GM18861 (cell line): Measurements from ENCODE around the gene SLC1A4.
"Not testable (repeated sequence)": the region's sequence is repeated elsewhere in the genome, so short reads cannot be mapped to it uniquely, and the experiment has no call there.

ENCODE experiments used
- ATAC-seq: cut with Tn5 transposase; IDR thresholded peaks from one replicate; pipeline ENCODE4 v1.9.1; 2021; ENCODE audit not compliant: unreplicated experiment

SLC1A4 gene

DNA sequence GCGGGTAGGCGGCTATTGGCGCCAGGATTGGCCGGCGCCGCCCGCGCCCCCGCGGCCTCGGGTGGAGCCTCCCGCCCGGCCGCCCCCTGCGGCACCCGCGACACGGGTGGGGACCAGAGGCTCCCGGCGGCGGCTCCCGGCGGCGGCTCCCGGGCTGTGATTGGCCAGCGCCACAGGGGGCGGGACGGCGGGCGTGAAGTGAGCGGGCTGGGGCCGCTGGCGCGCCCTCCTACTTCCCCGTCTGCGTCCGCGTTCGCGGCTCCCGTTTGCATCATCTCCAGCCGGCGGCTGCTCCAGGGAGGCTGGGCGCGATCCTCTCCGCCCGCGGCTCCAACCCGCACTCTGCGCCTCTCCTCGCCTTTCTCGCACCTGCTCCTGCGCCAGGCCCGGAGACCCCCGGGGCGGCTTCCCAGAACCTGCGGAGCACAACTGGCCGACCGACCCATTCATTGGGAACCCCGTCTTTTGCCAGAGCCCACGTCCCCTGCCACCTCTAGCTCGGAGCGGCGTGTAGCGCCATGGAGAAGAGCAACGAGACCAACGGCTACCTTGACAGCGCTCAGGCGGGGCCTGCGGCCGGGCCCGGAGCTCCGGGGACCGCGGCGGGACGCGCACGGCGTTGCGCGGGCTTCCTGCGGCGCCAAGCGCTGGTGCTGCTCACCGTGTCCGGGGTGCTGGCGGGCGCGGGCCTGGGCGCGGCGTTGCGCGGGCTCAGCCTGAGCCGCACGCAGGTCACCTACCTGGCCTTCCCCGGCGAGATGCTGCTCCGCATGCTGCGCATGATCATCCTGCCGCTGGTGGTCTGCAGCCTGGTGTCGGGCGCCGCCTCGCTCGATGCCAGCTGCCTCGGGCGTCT, at the start of gene SLC1A4:
Gene SLC1A4, plus strand, starts transcription at position 274 of the 856 bp plus-strand sequence. Its CDS starts 245 bp downstream, at position 519.
- peak; percentile 34 for ATAC-seq

DNA sequence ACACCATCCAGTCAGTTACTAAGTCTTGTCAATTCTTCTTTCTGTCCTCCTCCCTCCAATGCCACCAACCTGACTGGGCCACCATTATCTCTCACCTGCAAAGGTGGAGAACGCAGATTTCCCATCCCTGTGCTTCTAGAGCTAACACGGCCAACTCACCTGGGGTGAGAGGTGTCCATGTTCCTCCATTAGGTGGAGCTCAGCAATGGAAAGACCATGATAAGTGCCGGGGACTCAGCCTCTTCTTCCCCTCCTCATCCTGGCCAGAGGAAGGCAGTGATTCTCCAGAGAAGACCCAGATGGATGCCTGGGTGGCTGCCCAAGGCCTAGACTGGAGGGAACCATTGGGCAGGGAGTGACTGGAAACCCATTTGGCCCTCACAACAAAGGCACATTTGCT, 48.1 kb upstream of the SLC1A4 start:
- ATAC-seq, result no peak

DNA sequence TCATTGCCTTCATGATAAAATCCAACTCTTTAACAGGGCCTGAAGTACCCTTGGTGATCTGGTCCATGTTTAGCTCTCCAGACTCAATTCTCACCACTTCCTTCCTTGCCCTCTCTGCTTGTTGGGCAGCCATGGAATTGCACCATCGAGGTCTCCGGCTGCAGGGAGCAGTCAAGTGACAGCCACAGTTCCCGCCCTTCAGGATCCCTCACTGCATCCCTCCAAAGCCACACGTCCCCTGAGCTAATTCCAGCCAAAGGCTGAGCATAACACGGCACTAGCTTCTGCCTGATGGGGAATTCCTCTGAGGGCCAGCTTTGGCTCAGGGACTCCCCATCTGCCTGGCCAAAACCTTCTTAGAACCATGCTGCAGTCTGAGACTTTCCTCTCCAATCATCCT, 47.4 kb upstream of the SLC1A4 start:
- ATAC-seq, result no peak

DNA sequence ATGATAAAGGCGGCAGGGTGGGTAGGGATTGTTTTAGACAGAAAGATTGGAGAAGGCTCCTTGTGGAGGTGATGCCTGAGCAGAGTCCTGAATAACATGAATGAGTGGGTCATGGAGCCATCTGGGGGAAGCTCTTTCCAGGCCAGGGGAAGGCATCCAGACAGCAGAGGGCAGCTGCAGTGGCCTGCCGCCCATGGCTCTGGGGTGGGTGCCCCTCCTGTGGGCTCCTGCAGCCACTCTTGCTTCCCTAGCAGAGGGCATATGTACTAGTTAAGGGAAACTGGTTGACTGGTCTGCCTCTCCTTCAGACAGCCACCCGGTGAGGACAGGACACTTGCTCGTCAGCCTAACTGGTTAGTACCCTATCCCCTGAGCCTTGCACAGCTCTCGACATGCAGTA, 46.5 kb upstream of the SLC1A4 start:
- no peak for ATAC-seq

DNA sequence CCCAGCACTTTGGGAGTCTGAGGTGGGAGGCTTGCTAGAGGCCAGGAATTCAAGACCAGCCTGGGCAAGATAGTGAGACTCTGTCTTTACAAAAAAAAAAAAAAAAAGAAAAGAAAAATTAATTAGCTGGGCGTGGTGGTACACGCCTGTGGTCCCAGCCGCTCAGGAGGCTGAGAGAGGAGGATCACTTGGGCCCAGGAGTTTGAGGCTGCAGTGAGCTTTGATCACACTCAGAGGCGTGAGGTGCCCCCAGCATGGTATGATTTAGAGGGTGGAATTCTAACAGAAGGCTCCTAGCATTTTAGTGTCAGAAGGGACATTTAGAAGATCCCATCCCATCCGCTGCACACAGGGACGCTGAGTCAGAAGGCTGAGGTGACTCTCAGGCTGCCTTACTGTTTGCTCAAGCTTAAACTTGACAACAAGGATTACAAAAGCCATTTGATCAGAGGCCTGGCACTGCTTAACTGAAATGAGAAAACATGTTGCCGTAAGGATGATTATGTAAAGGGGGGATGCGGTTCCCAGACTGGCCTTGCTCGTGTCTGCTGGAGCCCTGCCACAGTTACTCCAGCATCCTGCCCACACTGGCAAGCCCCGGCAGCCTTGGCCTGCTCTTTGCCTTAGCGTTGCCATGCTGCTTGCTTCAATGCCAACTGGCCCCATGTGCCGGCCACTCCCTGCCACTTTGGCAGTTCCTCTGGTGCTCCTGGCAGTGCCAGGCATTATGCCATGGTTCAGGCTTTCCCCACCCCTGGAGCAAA, 45.6 kb upstream of the SLC1A4 start:
- ATAC-seq, result no peak

DNA sequence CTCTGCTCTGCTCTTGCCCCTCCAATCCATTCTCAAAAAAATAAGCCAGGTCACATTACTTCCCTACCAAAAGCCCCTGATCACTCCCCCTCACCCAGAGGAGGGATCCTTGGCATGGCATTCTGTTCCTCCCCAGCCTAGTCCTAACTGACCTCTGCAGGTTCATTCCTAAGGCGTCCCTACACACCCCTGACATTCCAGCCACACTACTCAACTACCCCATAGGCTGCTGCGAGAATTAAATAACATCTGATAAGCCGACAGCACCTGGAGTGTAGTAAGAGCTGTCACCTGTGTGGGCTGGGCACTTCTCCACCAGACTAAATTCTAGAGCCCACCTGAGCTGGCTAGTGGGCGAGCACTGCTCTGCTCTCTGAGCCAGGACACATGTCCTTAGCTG, 44.7 kb upstream of the SLC1A4 start:
- no peak for ATAC-seq

DNA sequence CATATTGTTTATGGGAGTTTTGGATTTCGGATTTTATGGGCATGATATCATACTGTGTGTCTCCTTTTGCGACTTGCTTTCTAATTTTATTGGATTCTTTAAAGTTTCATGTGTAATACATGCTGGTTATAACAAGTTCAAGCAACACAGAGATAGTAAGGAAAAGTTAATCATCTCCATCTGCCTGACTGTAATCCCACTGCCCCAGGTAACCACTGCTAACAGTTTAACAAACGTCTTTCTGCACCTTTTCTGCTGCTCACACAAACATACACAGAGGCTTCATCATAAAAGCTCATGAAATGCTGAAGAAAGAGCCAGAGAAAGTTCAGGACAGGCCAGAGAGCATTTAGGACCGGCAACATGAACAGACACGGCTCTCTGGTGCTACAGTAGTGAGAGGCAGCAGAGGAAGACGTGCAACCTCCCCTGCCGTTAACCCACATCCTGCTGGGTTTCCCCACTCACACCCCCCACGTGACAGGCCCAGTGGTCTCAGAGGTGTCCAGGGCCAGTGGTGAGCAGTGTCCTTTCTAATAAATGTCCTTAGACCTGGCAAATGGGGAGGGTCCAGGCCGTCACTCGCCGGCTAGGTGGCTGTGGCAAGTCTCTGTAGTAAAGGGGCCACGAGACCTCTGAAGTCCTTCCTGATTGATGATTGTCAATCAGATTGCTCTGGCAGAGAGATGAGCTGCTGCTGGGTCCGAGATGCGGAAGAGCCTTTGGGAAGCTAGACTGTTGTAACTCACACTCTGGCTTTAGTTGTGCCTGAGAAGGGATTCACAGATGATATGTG, 43.0 kb upstream of the SLC1A4 start:
- peak; percentile 75 for ATAC-seq

DNA sequence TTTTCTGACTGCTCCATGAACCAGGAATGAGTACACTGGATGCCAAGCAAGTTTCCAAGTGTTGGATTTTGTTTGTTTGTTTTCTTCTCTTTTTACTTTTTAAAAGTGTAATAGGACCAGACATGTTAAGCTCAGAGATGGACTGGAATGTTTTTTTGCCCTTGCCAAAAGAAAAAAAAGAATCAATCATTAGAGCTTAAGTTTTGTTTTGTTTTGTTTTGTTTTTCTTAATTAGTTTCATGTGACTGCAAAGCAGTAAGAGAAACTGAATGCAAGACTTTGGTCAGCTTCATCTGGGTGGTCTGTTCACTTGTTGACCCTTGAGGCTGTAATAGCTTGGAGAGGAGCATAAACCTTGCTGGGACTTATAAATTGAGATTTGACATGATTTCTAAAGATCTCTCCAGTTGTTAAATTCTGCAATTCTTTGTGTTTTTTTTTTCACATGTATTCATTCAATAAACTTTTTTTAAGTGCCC, 42.4 kb upstream of the SLC1A4 start:
- ATAC-seq, result no peak

DNA sequence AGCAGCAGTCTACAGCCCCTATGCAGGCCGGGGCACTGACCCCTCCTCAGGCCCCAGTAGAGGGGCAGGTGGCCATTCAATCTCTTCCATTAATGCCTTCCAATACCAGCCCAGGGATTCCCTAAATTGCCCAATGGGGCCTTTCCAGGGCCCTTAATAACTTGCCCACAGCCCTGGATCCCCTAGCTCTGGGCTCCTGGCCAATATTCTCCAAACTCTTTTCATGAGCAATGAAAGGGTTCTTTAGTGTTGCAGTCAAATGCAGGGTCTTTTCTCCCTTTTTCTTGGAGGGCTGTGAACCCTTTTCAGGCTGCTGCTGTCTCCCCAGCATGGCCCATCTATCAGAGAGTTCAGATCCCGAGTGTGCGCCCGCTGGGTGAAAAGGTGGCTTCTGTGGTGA, 41.3 kb upstream of the SLC1A4 start:
- ATAC-seq, result no peak

DNA sequence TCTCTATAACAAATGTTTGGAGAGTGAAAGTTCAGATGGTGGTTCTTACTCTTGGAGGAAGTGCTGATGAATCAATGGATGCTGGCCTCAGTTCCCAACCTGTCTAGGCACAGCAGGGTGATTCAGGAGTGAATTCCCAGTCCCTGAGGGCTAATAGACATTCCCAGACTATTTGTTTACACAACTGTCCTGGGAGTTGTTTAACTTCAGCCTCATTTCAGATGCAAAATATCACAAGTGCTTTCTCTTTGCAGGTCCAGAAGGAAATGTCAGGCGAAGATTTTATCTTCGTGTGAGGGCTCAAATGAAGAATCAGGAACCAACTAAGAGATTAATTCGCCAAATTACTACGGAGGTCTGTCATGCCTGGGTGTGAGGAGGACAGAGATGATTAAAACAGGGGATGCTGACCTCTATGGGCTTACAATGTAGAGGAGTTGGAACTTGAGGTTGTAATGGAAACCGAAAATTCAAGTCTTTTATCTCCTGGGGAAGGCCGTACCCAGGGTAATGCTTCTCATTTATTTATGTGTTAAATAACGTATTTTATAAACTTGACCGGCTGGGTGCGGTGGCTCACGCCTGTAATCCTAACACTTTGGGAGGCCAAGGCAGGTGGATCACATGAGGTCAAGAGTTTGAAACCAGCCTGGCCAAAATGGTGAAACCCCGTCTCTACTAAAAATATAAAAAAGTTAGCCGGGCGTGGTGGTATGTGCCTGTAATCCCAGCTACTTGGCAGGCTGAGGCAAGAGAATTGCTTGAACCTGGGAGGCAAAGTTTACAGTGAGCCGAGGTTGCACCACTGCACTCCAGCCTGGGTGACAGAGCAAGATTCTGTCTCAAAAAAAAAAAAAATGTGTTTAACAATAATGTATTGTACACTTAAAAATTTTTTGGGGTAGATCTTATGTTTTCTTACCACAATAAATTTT, 38.7 kb upstream of the SLC1A4 start:
- no peak for ATAC-seq

DNA sequence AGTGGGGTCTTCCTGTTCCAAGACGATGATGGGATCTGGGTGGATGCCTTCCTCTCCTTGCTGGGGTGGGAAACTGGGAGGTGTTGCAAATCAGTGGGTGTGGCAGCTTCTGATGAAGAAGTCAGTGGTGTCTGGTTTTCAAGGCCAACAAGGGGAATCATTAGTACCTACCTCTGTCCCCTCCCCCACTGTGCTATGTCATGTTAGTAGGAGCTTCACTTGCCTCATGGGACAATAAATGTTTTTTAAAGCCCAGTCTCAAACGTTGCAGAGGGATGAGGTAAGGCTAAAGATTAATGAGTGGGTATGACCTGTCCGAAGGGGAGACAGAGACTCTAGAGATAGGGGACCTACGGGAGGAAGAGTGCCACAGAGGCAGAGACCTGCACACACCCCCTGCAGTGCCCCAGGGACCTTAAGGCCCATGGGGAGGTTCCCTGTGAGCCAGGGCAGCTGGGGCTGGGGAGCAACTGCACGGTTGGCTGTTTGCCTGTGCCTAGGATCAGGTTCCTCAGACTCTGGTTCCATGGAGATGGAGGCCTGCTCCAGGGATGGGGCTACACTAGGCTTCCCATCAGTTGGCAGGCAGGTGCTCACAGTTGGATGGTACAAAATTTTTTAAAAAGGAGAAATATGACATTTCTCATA, 37.8 kb upstream of the SLC1A4 start:
- ATAC-seq, result no peak

DNA sequence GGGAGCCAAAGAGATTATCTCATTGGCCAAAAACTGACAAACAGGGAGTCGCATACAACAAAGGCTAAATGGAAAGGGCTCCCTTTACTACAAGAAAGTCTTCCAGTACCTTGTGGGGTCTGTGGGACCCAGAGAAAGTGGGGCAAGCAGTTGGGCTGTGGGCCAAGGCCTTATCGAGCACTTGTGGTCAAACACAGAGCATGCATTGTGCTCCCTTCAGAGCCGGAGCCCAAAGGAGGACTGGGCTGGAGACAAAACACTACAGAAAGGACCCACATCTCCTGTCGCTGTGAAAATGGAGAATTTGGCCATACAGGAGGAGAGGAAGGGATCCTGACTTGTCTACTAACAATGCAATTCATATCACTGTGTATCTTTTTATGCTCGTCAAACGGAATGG, 37.1 kb upstream of the SLC1A4 start:
- no peak for ATAC-seq

DNA sequence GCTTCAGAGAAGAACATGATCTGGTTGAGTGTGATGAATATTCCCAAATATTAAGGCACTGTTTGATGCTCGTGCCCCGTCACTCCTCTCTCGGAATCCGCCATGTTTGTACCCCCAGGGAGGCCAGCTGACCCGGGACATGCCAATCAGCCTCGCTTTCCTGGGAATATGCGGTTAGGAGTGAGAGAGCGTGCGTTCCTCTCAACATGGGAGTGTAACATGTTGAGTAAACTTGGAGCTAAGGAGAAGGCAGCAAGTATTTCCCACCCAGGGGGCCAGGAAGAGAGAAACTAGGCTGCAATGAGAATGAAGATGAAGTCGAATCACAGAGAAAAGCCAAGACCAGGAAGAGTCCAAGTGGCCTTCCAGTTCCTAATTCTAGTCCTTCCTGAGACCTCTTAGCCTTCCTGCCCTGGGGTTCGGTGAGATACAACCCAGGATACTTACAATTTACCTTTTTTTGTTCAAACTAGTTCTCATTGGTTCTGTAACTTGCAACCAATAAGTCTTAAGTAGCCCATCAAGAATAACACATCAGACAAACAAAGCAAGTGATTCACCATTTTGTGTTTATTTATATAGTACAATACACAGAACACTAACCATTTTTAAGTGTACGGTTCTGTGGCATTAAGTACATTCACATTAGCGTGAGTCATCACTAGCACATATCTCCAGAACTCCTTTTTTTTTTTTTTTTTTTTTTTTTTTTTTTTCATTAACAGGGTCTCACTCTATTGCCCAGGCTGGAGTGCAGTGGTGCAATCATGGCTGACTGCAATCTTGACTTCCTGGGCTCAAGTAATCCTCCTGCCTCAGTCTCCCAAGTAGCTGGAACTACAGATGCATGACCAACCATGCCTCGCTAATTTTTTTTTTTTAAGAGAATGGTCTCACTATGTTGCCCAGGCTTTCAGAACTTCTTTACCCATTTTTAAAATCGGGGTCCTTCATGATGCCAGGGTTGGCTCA, 36.4 kb upstream of the SLC1A4 start:
- no peak for ATAC-seq

DNA sequence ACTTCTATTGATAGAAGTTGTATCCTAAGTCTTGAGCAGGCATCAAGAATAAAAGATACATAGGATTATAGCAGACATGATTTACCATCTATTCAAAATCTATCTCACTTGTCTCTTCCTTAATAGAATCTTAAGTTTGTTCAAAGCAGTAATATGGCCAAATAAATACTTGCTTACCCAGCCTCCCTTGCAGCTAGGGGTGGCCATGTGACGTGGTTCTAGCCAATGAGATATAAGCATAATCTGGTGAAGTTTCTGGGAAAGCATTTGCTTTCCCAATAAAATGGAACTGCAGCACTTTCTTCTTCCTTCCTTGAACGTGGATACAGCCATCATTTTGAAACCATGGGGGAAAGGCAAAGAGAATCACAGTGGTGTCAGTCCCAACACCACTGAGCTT, 33.7 kb upstream of the SLC1A4 start:
- ATAC-seq, result no peak

DNA sequence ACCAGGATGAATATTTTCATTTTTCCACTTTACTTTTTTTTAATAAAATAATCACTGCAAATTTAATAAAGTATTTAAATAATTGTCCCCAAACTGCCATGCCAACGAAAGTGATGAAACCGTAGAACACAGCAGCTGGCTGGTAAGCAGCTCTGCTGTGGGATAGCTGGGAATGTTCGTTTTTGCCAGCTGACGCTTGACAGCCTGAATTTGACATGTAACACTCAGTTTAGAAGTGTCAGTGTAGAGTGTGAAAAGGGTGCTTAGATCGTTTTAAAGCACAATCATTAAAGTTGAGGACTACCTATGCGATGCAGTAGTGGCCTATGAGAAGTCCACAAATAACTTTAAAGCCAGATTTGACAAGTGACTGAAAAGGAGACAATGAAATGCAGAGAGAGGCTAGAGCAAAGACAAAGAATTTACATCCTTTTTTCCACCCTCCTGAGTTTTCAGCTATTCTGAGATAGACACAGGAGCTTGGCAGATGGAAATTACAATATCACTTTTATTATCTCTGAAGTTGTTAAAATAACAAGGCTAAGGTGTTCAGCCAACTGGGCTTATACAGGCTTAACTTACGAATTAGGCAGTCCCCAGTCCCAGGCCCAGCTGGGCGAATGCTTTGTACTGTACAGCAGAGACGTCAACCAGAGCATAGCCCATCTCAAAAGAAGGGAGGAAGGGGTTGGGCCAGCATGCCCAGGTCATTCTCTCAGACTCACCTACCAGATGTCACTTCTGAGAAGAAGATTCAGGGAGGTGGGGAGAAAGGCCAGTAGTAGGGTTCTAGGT, 31.9 kb upstream of the SLC1A4 start:
- ATAC-seq, result no peak

DNA sequence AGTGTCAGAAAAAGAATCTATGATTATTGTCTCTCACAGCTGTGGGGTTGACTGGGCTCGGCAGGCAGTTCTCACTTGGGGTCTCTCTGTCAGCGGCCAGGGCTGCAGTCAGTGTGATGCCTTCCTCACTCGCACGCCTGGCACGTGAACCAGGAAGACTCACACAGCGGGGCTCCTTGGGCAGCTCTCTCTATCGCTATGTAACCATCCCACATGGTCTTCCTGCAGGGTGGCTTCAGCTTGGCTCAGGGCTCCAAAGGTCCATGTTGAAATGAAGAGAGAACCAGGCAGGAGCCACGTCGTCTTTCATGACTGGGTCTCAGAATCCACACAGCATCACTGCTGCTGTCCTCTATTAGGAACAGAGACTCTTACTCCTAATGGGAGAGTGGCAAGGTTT, 30.6 kb upstream of the SLC1A4 start:
- ATAC-seq, result no peak

DNA sequence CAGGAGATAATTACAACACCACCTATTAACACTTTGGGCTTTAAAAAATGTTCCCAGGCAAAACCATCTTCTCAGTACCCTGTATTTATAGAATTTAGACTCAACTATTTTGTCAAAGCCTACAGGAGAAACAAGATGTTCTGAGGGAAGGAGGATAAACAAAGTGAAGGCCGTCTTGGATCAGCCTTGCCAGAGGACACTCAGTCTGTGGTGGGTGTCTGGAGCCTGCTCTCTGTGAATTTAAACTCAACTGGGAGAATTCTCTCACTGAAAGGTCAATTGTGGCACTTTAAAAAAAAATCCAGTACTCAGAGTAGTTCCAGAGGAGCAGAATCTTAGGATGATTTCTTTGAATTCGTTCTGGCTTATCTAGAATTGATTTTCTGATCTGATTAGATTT, 28.4 kb upstream of the SLC1A4 start:
- no peak for ATAC-seq

DNA sequence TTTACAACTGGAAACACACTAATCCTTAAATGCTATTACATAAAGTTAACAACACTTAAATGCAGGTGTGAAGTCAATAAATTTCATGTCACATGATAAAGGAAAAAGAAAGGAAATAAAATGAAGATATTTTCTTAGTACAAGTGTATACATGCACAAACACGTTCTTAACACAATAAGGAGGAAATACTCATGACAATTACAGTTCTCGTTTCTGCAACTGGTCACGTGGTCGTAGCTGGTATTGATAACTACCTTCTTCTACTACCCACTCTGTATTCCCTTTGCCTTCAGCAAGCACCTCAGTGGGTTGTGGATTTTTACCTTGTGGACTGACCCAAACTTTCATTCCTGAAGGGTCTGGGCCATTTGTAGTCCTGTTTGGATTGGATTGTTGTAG, 26.1 kb upstream of the SLC1A4 start:
- ATAC-seq, result not testable (repeated sequence)
